NCI-H2171 treated with DMSO at 0.1 percent for 48 hours (cell line): ENCODE data around the gene EBLN2.
"Not testable (repeated sequence)": the region's sequence is repeated elsewhere in the genome, so short reads cannot be mapped to it uniquely, and the experiment has no call there.

Experiments used
- DNase-seq: peaks from one replicate; lab custom pipeline; 2025; lab: John Stamatoyannopoulos, UW

The EBLN2 gene

DNA sequence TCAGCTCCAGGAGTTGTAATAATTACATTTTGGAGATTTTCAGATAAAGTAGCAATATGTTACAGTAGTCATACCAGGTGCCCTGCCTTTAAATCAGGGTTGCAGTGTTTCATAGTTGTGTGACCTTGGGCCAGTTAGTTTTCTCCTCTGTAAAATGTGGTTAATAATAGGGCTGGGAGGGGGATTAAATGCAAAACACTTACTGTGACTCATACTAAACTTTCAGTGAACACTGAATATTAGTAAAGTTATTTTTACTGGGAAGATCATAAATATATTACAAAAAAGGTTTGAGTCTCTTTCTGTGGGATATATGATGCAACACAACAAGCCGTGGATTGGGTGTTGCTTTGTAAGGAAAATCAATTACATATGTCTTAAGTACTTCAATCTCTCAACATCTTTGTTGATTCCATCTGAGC lies 1.1 kb upstream of the EBLN2 start:
- DNase-seq: no peak

DNA sequence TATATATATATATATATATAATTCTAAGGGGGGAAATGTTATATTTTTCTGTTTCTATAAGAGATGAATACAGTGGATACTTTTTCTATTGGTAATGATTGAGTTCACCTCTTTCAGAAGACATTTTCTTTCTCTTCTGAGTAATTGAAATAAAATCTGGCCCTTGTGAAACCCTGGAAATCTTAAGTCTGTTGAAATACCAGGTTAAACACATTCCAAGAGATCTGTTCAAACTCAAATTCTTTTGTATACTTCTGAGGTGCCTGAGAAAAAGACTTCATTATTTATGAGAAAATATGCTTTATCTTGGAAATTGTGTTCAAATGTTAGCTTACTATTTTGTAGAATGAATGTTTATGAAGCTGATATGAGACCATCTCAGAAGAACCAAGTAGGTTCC lies 4.8 kb downstream of the EBLN2 start:
- DNase-seq: not testable (repeated sequence)

DNA sequence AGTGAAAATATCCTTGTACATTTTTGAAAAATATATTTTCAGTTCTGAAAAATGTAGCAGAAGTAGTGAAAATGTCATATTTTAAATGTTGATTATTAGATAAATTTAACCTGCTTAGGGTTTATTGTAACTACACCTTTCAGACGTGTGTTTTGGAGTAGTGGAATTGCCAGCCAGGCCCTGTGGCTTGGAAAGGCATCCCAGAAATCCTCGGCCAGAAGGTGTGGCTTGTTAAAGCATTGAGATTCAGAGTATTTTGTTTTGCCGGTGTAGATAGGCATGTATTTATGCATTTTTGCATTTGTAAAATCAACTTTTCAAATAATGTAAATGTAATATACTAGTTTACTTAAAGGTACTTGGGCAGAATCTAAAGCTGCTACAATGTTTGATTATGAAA lies 7.0 kb downstream of the EBLN2 start:
- no peak for DNase-seq

DNA sequence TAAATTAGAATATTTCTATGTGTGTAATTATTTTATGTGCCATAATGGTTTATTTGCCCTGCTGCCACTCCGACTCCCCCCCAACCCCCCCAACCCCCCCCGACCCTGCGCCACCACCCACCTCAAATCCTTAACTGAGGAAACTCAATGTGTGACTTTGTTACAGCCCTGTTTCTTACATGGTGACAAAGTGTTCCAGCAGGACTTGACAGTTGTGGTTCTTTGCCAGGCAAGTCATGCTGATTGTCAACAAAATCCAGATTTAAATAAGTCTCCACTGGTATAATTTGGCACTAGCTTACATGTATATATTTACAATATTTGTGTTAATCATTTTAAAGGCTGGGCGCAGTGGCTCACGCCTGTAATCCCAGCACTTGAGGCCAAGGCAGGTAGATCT lies 7.7 kb downstream of the EBLN2 start:
- no peak for DNase-seq

DNA sequence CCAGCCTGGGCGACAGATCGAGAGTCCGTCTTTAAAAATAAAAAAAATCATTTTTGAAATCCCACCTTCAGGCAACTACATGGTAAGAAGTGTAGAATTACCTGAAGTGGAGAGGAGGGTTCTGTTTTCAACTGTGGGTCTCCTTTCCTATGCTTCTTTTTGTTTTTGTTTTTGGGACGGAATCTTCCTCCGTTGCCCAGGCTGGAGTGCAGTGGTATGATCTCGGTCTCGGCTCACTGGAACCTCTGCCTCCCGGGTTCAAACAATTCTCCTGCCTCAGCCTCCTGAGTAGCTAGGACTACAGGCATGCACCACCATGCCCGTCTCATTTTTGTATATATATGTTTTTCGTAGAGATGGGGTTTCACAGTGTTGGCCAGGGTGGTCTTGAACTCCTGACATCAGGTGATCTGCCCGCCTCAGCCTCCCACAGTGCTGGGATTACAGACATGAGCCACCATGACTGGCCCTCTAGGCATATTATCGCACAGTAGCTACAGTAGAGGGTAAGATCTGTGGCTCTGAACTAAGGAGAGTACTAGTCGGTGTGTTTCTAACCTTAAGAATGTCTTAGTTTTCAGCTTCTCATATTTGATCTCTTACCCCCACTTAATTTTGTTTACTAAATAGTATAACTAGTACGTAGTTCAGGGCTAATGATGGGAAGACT lies 8.5 kb downstream of the EBLN2 start:
- no peak for DNase-seq

DNA sequence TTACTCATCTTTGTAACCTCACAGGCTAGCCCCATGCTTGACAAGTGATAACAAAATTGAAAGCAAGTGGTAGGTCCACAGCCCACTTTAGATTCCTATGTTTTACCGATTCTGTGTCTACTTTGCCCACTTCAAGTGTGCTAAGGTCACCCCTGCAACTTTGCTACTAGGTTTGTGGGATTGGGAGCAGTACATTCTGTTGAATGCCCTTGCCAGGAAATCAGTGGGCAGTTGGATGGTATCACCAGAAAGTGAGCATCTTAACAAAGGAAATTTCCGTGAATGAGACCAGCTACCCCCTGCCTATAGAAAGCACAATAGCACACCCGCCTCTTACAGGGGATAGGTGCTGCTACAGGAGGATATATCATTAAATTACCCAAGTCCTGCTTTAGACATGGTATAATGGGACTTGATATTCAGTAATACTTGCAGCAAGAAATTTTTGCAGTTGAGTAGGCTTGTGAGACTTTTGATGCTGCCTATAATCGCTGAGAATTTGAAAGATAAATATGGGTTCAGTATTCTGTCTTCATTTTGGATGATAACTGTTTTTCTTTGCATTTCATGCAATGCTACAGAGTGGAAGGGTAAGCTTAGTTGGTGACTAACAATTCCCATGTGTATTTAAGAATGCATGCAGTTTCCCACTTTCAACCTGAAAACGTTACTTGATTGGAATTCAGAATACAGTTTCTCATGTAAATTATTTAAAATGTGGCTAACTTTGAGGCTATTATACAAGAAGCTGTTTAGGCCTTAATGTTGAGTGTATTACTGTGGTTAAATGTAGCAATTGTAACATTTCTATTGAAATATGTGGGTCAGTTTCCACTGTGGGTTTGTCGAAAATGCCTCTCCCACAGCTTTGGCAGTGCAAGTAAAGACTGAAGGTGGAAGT lies 9.5 kb downstream of the EBLN2 start:
- no peak for DNase-seq

DNA sequence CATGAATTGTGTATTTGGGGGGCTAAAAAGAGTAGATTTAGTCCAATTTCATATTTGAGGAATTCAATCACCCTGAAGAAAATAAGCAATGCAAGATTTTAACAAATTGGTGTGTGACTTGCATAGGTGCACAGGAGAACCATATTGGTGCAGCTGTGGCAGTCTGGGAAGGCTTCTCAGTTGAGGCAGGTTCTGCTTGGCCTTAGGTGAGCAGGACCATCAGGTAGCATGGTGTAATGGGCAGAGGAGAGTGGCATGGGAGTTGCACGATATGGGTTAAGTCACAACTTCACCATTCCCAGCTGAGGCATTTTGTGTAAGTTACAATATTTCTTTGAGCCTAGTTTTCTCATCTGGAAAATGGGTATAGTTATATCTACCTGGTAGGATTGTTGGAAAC lies 10.5 kb downstream of the EBLN2 start:
- no peak for DNase-seq

DNA sequence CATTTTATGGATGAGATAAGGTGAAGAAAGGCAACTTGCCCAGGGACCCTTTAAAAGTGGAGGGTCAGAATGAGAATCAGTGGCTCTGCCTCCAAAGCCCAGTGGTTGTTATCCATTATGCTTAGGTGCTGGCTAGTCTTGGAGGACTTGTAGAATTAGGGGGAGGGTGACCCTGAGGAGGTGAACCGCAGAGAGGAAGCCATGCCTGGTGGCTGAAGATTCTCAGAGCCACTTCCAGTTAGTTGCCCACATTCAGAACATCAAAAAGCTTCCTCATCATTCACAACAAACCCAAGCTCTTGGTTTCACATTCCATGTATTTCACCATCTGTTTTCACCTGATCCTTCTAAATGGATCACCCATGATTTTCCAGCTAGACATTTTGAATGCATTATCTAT lies 11.2 kb downstream of the EBLN2 start:
- DNase-seq: no peak

DNA sequence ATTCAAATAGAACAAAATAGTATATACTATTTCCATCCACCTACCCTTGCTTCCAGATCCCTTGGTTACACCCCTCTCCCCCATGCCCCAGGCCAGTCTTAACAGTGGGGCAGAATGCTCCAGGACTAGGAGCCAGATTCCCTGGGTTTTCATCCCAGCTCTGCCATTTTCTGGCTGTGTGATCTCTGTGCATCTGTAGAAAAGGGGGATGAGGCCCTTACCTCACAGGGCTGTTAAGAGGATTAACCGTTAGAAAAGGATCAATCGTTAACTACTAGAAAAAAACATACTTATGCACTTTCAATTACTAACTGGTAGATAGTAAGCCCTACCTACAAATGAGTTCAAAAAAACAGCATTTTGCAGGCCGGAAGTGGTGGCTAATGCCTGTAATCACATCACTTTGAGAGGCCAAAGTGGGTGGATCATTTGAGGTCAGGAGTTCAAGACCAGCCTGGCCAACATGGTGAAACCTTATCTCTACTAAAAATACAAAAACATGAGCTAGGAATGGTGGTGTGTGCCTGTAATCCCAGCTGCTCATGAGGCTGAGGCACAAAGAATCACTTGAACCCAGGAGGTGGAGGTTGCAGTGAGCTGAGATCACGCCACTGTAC lies 11.7 kb downstream of the EBLN2 start:
- DNase-seq: no peak

DNA sequence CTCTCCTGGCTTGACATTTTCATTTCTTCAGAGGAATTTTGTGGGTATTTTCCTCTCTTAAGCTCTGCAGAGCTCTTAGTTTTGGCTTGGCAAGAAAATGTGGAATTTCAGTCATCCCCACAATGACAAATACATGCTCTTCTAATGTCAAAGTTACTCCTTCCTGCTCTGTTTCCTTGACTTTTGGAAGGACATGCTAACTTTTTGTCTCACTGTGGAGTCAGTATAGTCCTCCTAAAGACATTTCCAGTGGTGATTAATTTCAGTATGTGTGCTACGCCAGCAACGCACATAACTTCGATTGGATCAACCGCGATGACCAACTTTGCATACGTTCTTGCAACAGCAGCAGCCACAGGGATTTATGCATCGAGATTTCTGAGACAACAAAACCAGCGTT lies 13.3 kb downstream of the EBLN2 start:
- no peak for DNase-seq

DNA sequence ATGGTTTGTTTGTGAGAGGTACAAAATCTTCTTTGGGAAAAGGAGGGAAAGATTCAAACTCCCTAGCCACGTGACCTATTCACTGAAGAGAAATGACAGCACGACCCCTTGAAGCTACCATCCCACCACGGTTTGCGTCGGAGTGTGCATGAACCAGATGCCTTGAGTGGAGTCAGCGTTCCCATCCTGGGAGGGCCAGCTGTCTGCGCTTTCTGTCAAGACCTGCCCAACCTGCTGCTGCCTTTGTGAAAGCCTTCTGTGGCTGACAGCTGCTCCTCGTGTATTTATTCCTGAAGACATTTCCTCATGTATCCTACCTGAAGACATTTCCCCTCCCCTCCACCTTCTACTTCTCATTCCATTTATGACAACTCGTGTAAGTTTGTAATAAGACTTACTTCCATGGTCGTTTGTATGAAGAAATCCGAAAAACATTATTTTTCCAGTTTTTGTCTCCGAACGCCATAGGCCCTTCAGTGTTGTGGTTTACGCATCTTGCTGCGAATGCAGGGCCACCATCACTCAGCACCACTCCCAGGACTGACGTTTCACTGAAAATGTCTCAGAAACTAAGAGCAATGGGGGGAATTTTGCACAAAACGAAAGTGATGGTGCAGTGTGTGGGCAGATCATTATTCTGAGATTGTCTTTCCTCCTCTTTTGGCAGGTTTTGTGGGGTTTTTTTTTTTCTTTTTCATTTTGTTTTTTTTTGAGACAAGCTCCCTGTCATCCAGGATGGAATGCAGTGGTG lies 18.9 kb downstream of the EBLN2 start:
- peak; percentile 88 for DNase-seq

DNA sequence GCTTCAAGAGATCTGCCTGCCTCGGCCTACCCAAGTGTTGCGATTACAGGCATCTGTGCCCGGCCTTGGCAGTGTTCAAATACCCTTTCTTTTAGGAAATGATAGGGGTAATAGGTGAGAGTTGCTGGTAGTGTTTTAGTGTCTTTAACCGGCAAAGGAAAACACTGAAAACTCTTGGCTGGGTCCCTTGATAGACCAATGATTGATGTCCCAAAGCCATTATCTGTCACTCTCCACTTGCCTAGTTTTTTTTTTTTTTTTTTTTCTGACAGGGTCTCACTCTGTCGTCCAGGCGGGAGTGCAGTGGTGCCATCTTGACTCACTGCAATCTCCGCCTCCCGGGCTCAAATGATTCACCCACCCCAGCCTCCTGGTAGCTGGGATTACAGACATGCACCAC lies 19.7 kb downstream of the EBLN2 start:
- no peak for DNase-seq

DNA sequence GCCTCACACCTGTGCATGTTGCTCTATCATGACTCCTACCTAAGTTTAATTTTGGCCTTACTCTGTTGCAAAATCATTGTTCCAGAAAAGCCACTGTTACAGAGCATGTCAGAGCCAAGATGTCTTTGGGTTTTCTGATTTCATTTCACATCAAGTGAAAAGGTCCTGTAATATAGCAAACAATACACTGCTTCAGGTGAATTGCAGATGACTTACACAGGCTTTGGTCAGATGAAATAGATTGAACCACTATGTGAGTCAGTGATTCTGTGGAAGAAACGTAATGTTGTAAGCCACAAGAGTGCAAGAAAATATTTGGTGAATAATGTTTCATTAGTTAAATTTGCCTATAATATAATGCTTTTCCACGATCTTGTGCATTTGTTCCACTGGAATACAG lies 22.7 kb downstream of the EBLN2 start:
- DNase-seq: no peak

DNA sequence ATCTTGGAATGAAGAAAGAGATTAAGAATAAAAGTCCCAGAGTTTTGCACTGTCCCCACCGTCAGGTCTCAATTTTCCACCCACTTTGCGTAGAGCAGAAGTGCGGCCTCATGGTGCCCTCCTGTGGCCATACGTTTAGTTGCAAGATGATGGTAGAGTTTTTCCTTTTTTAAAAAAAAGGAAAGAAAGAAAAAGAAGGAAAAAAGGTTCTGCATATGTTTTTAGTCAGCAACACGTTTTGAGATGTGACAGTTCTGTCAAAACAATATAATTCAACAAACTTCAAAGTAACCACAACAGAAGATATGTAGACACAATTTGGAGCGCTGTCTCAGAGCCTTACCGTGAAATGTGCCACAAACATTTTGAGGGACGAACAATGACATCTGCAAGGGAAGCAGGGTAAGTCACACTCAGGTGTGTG lies 24.6 kb downstream of the EBLN2 start:
- DNase-seq: peak; percentile 31

DNA sequence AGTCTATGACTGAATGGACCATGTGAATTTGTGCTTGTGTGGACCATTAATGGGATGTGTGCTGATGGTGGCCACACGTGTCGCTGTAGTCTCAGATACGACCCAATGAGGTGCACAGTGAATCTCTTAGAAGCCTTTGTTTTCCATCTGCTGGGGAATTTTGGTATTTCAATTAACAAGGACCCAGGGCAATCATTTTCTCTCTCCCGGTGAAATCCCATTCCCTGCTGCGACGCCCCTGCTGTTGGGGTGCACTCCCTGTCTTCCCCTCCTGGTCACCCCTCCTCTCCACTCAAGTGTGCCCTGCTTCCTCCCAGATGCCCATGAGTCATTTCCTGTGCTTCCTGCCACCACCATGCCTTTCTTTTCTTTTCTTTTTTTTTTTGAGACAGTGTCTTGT lies 32.7 kb downstream of the EBLN2 start:
- DNase-seq: peak; percentile 63

DNA sequence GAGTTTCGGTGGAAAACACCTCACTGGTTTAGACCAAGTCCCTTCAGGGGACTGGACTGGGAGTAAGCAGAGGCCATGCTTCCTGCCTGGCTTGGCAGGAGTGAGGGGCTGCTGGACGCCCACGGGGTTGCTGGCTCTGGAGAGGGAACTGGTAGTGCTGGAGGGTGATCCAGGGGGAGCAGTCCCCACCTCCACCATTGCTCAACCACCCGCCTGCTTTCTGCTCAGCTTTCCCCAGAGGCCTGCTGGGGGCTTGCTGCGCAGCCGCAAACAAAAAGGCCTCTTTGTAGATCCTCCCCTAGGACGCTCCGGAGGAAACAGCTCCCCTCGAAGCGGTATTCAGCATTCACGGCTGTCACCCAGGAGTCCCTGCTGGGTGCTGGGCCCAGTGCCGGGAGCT lies 33.5 kb downstream of the EBLN2 start:
- no peak for DNase-seq

DNA sequence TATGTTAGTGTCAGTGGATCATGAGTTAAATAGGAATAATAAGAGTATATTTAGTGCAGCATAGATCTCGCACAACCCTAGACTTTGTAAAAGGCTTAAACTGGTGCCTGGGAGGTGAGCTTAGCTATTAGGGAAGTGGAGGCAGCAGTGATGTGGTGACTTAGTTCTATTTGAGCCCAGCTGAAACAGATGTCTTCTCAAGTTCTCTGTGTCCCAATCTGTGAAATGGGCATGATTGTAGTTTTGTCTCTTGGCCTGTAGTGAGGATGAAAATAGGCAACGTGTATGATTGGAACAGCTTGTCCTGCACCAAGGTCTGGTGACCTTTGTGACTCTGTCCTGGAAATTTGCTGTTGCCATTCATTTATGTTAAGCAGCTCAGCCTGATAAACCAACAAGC lies 34.7 kb downstream of the EBLN2 start:
- no peak for DNase-seq

DNA sequence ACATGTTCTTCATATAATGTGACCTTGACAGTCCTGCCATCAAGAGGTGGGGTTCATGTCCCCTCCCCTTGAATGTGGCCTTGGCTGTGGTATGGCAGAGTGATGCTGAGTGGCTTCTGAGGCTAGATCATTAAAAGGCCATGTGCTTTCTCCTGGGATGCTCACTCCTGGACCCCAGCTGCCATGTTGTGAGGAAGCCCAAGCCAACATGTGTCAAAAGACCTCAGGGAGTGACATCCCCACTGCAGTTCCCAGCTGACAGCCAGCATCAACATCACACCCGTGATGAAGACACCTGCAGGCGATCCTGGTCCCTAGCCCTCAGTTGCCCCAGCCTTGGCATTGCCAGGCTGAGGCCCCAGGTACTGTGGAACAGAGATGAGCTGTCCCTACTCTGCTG lies 36.6 kb downstream of the EBLN2 start:
- DNase-seq: no peak

DNA sequence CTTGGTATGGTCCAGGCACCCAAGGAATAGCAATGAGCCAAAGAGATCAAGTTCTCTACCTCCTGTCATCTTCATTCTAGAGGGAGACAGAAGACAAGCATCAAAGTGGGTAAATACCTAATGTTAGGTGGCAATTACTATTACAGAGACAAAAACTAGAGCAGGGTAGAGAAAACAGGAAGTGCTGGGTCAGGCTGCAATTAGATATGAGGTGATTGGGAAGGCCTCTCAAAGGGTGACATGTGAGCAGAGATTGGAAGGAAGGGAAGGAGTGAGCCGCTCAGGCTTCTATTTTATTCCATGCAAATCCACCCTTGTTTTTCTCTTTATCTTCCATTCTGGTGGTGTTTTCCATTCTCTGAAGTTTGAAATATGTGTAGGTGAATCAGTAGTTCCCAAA lies 37.4 kb downstream of the EBLN2 start:
- DNase-seq: no peak

DNA sequence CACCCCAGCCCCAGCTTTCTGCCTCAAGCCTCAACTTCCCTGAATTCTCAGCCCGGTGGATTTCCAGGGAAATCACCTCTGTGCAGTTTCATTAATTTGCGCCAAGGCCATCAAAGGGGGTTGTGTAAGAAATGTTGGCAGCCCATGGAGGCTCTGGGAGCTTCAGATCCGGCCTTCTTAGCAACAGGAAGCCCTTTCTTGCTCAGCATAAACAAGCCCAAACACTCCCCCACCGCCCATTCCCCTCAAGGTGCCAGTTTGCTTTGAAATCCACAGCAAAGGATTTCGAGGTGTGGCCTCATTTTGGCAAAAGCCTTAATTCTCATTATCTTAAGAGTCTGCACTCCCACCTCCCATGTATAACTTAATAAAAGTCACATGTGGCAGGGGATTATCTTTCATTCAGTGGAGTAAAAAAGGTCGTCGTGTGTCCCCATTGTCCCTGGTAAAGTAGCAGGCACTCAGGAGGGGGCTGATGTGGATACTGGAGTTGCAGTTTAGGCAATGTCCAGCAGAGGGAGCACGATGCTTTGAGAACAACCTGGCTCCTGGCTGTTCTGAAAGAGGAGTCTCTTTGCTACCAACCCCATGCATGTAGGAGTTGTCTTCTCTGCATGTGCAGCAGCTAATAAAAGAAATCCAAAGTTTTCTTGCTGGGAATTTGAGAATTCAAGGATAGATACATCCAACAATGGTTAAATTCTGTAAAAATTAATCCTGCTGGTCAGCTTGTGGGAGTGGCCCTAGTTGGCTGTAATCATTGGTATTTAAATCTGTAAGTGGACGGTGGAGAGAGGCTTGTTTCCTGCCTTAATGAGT lies 39.5 kb downstream of the EBLN2 start:
- DNase-seq: peak; percentile 59

DNA sequence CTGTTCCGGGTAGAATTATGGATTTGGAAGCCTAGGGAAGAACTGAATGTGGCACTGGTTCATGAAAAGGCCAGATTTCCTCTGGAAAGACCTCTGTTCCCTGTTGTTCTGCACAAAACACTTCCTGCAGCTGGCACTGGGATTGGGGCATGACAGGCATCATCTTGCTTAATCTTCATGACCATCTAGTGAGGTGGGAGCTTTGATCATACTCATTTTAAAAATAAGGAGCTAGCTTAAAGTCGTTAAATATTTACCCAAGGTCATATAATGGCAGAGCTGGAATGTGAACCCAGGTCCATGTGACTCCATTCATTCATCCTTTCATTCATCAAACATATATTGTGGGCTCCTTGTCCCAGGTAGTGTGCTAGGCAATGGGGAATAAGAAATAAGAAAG lies 40.4 kb downstream of the EBLN2 start:
- no peak for DNase-seq

DNA sequence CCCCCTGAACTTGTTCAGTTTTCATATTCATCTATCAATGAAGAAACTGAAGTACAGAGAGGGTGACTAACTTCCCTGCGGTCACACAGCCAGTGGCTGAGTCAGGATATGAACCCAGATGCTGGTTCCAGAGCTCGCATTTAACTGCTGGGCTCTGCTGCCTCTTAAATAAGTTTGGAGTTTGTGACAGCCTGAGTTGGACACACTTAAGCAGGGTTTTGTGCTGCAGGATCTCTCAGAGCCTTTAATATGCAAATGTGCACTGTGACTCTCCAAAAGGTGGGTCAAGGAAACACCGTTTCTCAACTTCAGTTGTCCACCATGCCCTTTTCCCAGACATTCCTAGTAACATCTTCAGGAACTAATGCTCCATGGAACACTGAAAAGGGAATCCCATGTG lies 45.8 kb downstream of the EBLN2 start:
- DNase-seq: no peak
